ENCODE measurements around the gene OR2J2.

DNA sequence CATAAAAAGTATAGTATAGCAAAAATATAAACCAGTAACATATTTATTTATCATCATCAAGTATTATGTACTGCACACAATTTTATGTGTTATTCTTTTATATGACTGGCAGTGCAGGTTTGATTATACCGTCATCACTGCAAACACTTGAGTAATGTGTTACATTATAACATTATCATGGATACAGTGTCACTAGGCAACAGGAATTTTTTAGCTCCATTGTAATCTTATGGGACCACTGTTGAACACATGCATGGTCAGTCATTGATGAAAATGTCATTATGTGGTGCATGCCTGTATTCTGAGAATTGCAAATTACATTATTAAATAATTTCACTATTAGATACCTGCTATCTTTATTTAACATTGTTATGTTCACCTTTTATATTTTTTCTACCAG lies 29.1 kb upstream of the OR2J2 start:
- TF ChIP-seq CTCF (IDR thresholded peaks at IDR 0.05; ENCODE audit: extremely low read depth in 1 of 2, insufficient read depth in 1 of 2, low read depth in 1 of 2, low read length in 2 of 2) (no peak), EZH2 (IDR thresholded peaks at IDR 0.05; ENCODE audit: borderline replicate concordance, low read depth, low read length, severe bottlenecking) (no peak), MYC (IDR thresholded peaks at IDR 0.05; ENCODE audit: low read depth, low read length) (no peak), POLR2A (IDR thresholded peaks at IDR 0.05; ENCODE audit: low read depth, low read length) (no peak), POLR2AphosphoS5 (IDR thresholded peaks at IDR 0.05; ENCODE audit: insufficient read depth, low read depth, low read length) (no peak), JUN (IDR thresholded peaks at IDR 0.05; ENCODE audit: borderline replicate concordance, insufficient read depth, insufficient read length, low read depth) (no peak)
- TF ChIP-seq, protein P1, sequence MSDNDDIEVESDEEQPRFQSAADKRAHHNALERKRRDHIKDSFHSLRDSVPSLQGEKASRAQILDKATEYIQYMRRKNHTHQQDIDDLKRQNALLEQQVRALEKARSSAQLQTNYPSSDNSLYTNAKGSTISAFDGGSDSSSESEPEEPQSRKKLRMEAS (IDR thresholded peaks at IDR 0.05; ENCODE audit: insufficient read depth, insufficient read length): no peak
